ENCODE results near the gene KRT15. TPM values are rescaled to one million over a fixed set of nuclear protein-coding genes. Genes with fewer than 3 reads are reported as not detected.

KRT15 gene
- total RNA-seq, 4 donors from 2014 or later, result 0.80 to 17.6 (median 7.4) TPM

GRCh38 chr17:41486316-41486715, 32.4 kb downstream of the KRT15 start:
- WGBS, 2 donors (ENCODE audit: low coverage in 1 of 2), result 76 to 85% methylated on average over 6 to 13 of the region's 13 CpGs
- no peak overlapping the region for H3K27ac ChIP-seq
- no peak overlapping the region for H3K4me3 ChIP-seq
- peaks cover 0 to 19% (median 6%) of the 10 kb centered on the region in 4 donors for H3K4me1 ChIP-seq
- TF ChIP-seq EP300 (IDR thresholded peaks at IDR 0.05; ENCODE audit: low read depth) (no peak), POLR2AphosphoS5 (IDR thresholded peaks at IDR 0.05) (no peak), POLR2A (IDR thresholded peaks at IDR 0.05) (no peak), CTCF (IDR thresholded peaks at IDR 0.05) (no peak)
- in situ Hi-C loops (cut with MboI; ENCODE audit: low pct_ligation_motif_present in 1 of 4, low pct_unique_long_range_greater_than_20kb in 1 of 4, low sequenced_read_pairs in 3 of 4) (no loop called here), intact Hi-C loops (cut with DNase I; ENCODE audit: low total_unique reads) (no loop called here)
- no peaks in the 10 kb centered on the region for H3K27me3 ChIP-seq
- H3K36me3 ChIP-seq, result no peaks in the 10 kb centered on the region
- no peak for DNase-seq
- no peaks in the 10 kb centered on the region for H3K9me3 ChIP-seq

- intact Hi-C loops (cut with DNase I; ENCODE audit: low total_unique reads) (no loop called here), in situ Hi-C loops (cut with MboI; ENCODE audit: low pct_ligation_motif_present in 1 of 4, low pct_unique_long_range_greater_than_20kb in 1 of 4, low sequenced_read_pairs in 3 of 4) (no loop called here)
- Histone ChIP-seq H3K27me3 (no peaks in the 10 kb centered on the region), H3K27ac (no peak overlapping the region), H3K36me3 (no peaks in the 10 kb centered on the region), H3K4me3 (no peak overlapping the region), H3K4me1 (peaks cover 0 to 10% (median 4%) of the 10 kb centered on the region in 4 donors), H3K9me3 (no peaks in the 10 kb centered on the region)
- no peak for TF ChIP-seq POLR2AphosphoS5 (IDR thresholded peaks at IDR 0.05)
- TF ChIP-seq EP300 (IDR thresholded peaks at IDR 0.05; ENCODE audit: low read depth), result no peak
- TF ChIP-seq POLR2A (IDR thresholded peaks at IDR 0.05), result no peak
- no peak for TF ChIP-seq CTCF (IDR thresholded peaks at IDR 0.05)
- WGBS, 2 donors (ENCODE audit: low coverage in 1 of 2), result 80 to 84% methylated on average over 1 to 8 of the region's 8 CpGs
- no peak for DNase-seq
These were observed 33.5 kb downstream of the KRT15 start for GRCh38 chr17:41484920-41485904.

- no peak overlapping the region for H3K4me3 ChIP-seq
- TF ChIP-seq POLR2AphosphoS5 (IDR thresholded peaks at IDR 0.05) (no peak), EP300 (IDR thresholded peaks at IDR 0.05; ENCODE audit: low read depth) (no peak), POLR2A (IDR thresholded peaks at IDR 0.05) (no peak), CTCF (IDR thresholded peaks at IDR 0.05) (no peak)
- no peak overlapping the region for H3K27ac ChIP-seq
- no peaks in the 10 kb centered on the region for H3K9me3 ChIP-seq
- WGBS, 2 donors (ENCODE audit: low coverage in 1 of 2), result 82 to 86% methylated on average over 1 to 7 of the region's 7 CpGs
- no peaks in the 10 kb centered on the region for H3K36me3 ChIP-seq
- DNase-seq, result no peak
- intact Hi-C loops (cut with DNase I; ENCODE audit: low total_unique reads), result no loop called here
- in situ Hi-C loops (cut with MboI; ENCODE audit: low pct_ligation_motif_present in 1 of 4, low pct_unique_long_range_greater_than_20kb in 1 of 4, low sequenced_read_pairs in 3 of 4), result no loop called here
- H3K27me3 ChIP-seq, result no peaks in the 10 kb centered on the region
- peaks cover 0 to under 1% (median 0%) of the 10 kb centered on the region in 4 donors for H3K4me1 ChIP-seq
These were observed 34.5 kb downstream of the KRT15 start for GRCh38 chr17:41483991-41484826.

- WGBS, 2 donors (ENCODE audit: low coverage in 1 of 2), result 73 to 80% methylated on average over 7 to 9 of the region's 9 CpGs
- Histone ChIP-seq H3K4me3 (no peak overlapping the region), H3K36me3 (no peaks in the 10 kb centered on the region), H3K4me1 (no peaks in the 10 kb centered on the region), H3K27ac (no peak overlapping the region), H3K9me3 (no peaks in the 10 kb centered on the region), H3K27me3 (no peaks in the 10 kb centered on the region)
- TF ChIP-seq POLR2A (IDR thresholded peaks at IDR 0.05) (no peak), POLR2AphosphoS5 (IDR thresholded peaks at IDR 0.05) (no peak), CTCF (IDR thresholded peaks at IDR 0.05) (no peak), EP300 (IDR thresholded peaks at IDR 0.05; ENCODE audit: low read depth) (no peak)
- intact Hi-C loops (cut with DNase I; ENCODE audit: low total_unique reads) (no loop called here), in situ Hi-C loops (cut with MboI; ENCODE audit: low pct_ligation_motif_present in 1 of 4, low pct_unique_long_range_greater_than_20kb in 1 of 4, low sequenced_read_pairs in 3 of 4) (no loop called here)
- DNase-seq, result no peak
These were observed 35.2 kb downstream of the KRT15 start for GRCh38 chr17:41483531-41483930.
